Caco-2 (cell line): Measurements from ENCODE around the gene TMEM140. TPM values are rescaled to one million over a fixed set of nuclear protein-coding genes. Genes with fewer than 3 reads are reported as not detected.

Source experiments
- BruUV-seq: library from RNA; stranded (reverse); fragments of 400-500 nt; replicated peaks from 2 replicates; lab custom pipeline; 2021; lab: Mats Ljungman, UMichigan
- CTCF ChIA-PET: fragments of 300-600 bp; sonication (Branson Sonifier 250); formaldehyde crosslinking; loops from one replicate; lab custom pipeline; 2022; ENCODE audit warnings: antibody characterized with exemption; lab: Charles Lee
- POLR2A ChIA-PET: fragments of 300-600 bp; sonication (Branson Sonifier 250); formaldehyde crosslinking; loops from one replicate; lab custom pipeline; 2022; ENCODE audit warnings: antibody characterized with exemption; lab: Charles Lee
- DNase-seq, 2 experiments: peaks; one replicate each; pipeline versions ENCODE4 v3.0.0 to v3.0.0-alpha.2; 2020 to 2022
- H3K27me3 ChIP-seq: replicated peaks from 2 replicates; pipeline ENCODE4 v1.6.0; 2011; ENCODE audit warnings: low read length; ENCODE audit not compliant: control insufficient read depth, insufficient read depth
- H3K36me3 ChIP-seq: 2 replicates; pipeline ENCODE4 v1.5.1; 2011; ENCODE audit warnings: low read length; ENCODE audit not compliant: control insufficient read depth, insufficient read depth
- H3K4me1 ChIP-seq: fragments of 250-450 bp; sonication (Bioruptor Pico); 2 replicates; pipeline ENCODE4 v1.5.1; 2020; ENCODE audit warnings: mild to moderate bottlenecking
- H3K4me3 ChIP-seq: 2 replicates; pipeline ENCODE4 v1.5.1; 2011; ENCODE audit warnings: low read depth, mild to moderate bottlenecking, control low read depth, low read length
- H3K9me3 ChIP-seq: fragments of 250-450 bp; sonication (Bioruptor Pico); 2 replicates; pipeline ENCODE4 v1.5.1; 2020; ENCODE audit warnings: mild to moderate bottlenecking, moderate library complexity
- H3K27ac Mint-ChIP-seq: one replicate; pipeline ENCODE4 v1.8.0; 2022; ENCODE audit warnings: mixed read lengths; ENCODE audit not compliant: unreplicated experiment
- H3K27me3 Mint-ChIP-seq: one replicate; pipeline ENCODE4 v1.8.0; 2022; ENCODE audit warnings: mixed read lengths; ENCODE audit not compliant: insufficient read depth, unreplicated experiment
- H3K36me3 Mint-ChIP-seq: one replicate; pipeline ENCODE4 v1.8.0; 2022; ENCODE audit warnings: mild to moderate bottlenecking, mixed read lengths; ENCODE audit not compliant: insufficient read depth, unreplicated experiment
- H3K4me1 Mint-ChIP-seq: one replicate; pipeline ENCODE4 v1.8.0; 2022; ENCODE audit warnings: low read depth, mixed read lengths; ENCODE audit not compliant: unreplicated experiment
- H3K4me3 Mint-ChIP-seq: one replicate; pipeline ENCODE4 v1.8.0; 2022; ENCODE audit warnings: mild to moderate bottlenecking, moderate library complexity, mixed read lengths; ENCODE audit not compliant: unreplicated experiment
- H3K9me3 Mint-ChIP-seq: one replicate; pipeline ENCODE4 v1.8.0; 2022; ENCODE audit warnings: mixed read lengths; ENCODE audit not compliant: unreplicated experiment
- intact Hi-C: fragments of 100-400 bp; cut with micrococcal nuclease; formaldehyde crosslinking; loops from one replicate; pipeline ENCODE4 v1.10.0; 2022; ENCODE audit not compliant: unreplicated experiment
- total RNA-seq: library from RNA; stranded (reverse); gene quantifications from 2 replicates; pipeline ENCODE4 v1.2.3, GENCODE V29; 2022
- TF ChIP-seq, protein P1 (sequence below), 2 experiments: fragments of 200-600 bp in 1 of 2; IDR thresholded peaks; 1 replicate in 1 of 2; 2 replicates in 1 of 2; pipeline versions ENCODE4 v1.5.1 to v1.8.0; 2011 to 2022; ENCODE audit warnings: antibody characterized with exemption in 1 of 2, control low read depth in 1 of 2, inconsistent platforms in 1 of 2, low read depth in 1 of 2, low read length in 1 of 2, mild to moderate bottlenecking in 1 of 2, moderate library complexity in 1 of 2; ENCODE audit not compliant: insufficient read depth in 1 of 2, severe bottlenecking in 1 of 2, unreplicated experiment in 1 of 2

The TMEM140 gene
- total RNA-seq, 1 experiment from 2014 or later, result 6.1 TPM

DNA sequence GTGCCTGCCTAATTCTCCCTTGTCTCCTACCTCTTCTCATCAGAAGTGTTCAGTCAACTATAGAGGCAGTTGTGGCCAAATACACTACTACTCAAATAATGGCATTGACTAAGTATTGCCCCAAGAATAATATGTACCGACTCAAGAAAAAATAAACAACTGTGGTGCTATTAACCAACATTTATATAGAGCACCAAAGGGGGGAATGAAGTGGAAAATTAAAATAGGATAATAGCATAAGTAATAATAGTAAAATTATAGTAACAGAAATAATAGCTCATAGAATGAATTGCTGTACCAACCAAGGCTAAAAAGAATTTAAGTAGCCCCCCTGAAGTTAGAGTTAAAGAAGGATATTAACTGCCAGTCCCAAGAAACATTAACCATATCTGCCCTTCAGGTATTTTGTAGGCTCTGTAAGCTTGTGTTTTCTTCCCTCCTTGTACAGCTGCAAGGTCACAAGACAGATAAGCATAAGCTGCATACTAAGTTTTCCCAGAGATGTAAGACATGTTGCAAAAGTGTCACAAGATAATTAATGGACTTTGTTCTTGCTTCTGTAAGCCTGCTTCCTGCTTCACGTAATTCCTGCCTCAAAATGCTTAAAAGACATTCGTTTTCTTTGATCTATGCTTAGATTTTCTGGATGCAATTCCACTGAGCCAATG is 33.5 kb downstream of the TMEM140 start:
- TF ChIP-seq, protein P1, sequence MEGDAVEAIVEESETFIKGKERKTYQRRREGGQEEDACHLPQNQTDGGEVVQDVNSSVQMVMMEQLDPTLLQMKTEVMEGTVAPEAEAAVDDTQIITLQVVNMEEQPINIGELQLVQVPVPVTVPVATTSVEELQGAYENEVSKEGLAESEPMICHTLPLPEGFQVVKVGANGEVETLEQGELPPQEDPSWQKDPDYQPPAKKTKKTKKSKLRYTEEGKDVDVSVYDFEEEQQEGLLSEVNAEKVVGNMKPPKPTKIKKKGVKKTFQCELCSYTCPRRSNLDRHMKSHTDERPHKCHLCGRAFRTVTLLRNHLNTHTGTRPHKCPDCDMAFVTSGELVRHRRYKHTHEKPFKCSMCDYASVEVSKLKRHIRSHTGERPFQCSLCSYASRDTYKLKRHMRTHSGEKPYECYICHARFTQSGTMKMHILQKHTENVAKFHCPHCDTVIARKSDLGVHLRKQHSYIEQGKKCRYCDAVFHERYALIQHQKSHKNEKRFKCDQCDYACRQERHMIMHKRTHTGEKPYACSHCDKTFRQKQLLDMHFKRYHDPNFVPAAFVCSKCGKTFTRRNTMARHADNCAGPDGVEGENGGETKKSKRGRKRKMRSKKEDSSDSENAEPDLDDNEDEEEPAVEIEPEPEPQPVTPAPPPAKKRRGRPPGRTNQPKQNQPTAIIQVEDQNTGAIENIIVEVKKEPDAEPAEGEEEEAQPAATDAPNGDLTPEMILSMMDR (IDR thresholded peaks at IDR 0.05; ENCODE audit: insufficient read depth in 1 of 2, low read depth in 1 of 2, low read length in 1 of 2, severe bottlenecking in 1 of 2, unreplicated experiment in 1 of 2), result no peak
- Histone ChIP-seq H3K4me1 (0 out of 2 replicates have a peak, but pooled peaks cover 6% of the 10 kb centered on the region), H3K36me3 (no peaks in the 10 kb centered on the region; the same call in 1 of the 2 replicates), H3K27me3 (no peaks in the 10 kb centered on the region), H3K4me3 (no peak overlapping the region), H3K9me3 (peaks cover 34% of the 10 kb centered on the region)
- BruUV-seq, result no TSS peak
- H3K27ac Mint-ChIP-seq, result no peak overlapping the region
- no peaks in the 10 kb centered on the region for H3K4me1 Mint-ChIP-seq
- H3K9me3 Mint-ChIP-seq, result peaks cover 29% of the 10 kb centered on the region
- intact Hi-C loops, result no loop called here
- peaks cover 15% of the 10 kb centered on the region for H3K36me3 Mint-ChIP-seq
- H3K4me3 Mint-ChIP-seq, result no peak overlapping the region
- CTCF ChIA-PET, result no interaction called here
- H3K27me3 Mint-ChIP-seq, result no peaks in the 10 kb centered on the region
- POLR2A ChIA-PET, result no interaction called here
- DNase-seq, result no peak

DNA sequence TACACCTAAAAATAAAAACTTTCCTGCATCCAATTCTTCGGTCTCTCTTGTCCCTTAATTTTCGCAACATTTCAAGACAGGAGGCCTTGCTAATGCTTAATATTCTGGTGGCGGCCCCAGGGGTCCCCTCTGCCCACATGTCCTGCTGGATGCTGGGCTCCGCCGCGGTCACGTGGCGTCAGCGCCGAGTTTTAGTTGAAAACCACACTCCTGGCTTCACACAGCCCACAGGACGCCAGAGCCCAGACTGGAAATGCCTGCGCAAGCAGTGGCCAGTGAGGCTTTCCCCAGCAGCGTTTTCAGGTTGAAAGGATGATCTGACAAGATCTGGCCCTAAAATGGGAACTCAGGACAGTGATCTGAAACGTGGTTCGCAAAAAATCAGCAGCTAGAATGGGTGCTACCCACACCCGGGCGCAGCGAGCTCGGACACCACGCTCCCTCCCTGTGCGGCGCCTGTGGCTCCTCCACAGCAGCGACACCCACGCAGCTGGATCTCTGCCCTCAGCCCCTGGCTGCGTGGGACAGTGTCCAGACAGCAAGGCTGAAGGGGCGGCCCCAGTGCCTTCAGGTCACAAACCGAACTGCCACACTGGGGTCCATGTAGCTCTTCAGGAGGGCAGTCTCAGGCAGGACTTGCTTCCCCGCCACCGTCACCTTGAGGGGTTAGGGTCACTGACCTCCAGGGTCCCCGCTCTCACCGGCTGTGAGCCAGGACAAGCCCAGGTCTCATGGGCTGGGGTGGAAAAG is 34.2 kb downstream of the TMEM140 start:
- Mint-ChIP-seq H3K27me3 (no peaks in the 10 kb centered on the region), H3K9me3 (peaks cover 29% of the 10 kb centered on the region), H3K4me1 (no peaks in the 10 kb centered on the region), H3K36me3 (peaks cover 15% of the 10 kb centered on the region), H3K27ac (no peak overlapping the region), H3K4me3 (no peak overlapping the region)
- ChIA-PET POLR2A (no interaction called here), CTCF (no interaction called here)
- Histone ChIP-seq H3K4me1 (0 out of 2 replicates have a peak, but pooled peaks cover 6% of the 10 kb centered on the region), H3K36me3 (no peaks in the 10 kb centered on the region; the same call in 1 of the 2 replicates), H3K27me3 (no peaks in the 10 kb centered on the region), H3K4me3 (no peak overlapping the region), H3K9me3 (peaks cover 34% of the 10 kb centered on the region)
- no TSS peak for BruUV-seq
- TF ChIP-seq, protein P1 (IDR thresholded peaks at IDR 0.05; ENCODE audit: insufficient read depth in 1 of 2, low read depth in 1 of 2, low read length in 1 of 2, severe bottlenecking in 1 of 2, unreplicated experiment in 1 of 2), result no peak
- intact Hi-C loops, result no loop called here
- DNase-seq, result no peak

DNA sequence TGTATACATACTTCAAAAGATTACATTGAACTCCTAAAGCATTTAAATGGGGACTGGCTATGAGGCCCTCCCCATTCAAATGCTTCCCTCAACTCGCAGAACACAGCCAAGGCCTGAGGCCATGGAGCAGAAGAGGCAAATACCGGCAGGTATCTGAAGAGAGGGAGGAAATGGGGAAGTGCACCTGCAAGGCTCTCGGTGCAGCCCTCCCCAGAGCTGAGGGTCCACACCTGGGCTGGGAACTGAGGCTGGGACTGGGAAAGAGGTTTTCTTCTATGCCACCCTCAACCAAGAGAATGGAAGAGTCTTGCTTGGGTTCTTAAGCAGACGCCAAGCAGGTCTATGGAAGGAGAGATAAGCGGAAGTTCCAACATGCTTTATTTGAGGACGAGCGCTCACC is 35.6 kb downstream of the TMEM140 start:
- no TSS peak for BruUV-seq
- no peak overlapping the region for H3K27ac Mint-ChIP-seq
- Histone ChIP-seq H3K36me3 (no peaks in the 10 kb centered on the region; the same call in 1 of the 2 replicates), H3K27me3 (no peaks in the 10 kb centered on the region), H3K9me3 (peaks cover 34% of the 10 kb centered on the region), H3K4me3 (no peak overlapping the region), H3K4me1 (no peaks in the 10 kb centered on the region)
- peaks cover 27% of the 10 kb centered on the region for H3K9me3 Mint-ChIP-seq
- no peaks in the 10 kb centered on the region for H3K27me3 Mint-ChIP-seq
- H3K36me3 Mint-ChIP-seq, result peaks cover 21% of the 10 kb centered on the region
- intact Hi-C loops, result no loop called here
- no peak overlapping the region for H3K4me3 Mint-ChIP-seq
- TF ChIP-seq, protein P1 (IDR thresholded peaks at IDR 0.05; ENCODE audit: insufficient read depth in 1 of 2, low read depth in 1 of 2, low read length in 1 of 2, severe bottlenecking in 1 of 2, unreplicated experiment in 1 of 2), result no peak
- POLR2A ChIA-PET, result no interaction called here
- CTCF ChIA-PET, result no interaction called here
- DNase-seq, result no peak
- H3K4me1 Mint-ChIP-seq, result no peaks in the 10 kb centered on the region
